HG03045 (cell line): ENCODE measurements around the gene PCBP4.

Source experiments
- ATAC-seq: cut with Tn5 transposase; IDR thresholded peaks from one replicate; pipeline ENCODE4 v1.9.1; 2021; ENCODE audit warnings: mild to moderate bottlenecking, moderate library complexity; ENCODE audit not compliant: unreplicated experiment

The PCBP4 gene

DNA sequence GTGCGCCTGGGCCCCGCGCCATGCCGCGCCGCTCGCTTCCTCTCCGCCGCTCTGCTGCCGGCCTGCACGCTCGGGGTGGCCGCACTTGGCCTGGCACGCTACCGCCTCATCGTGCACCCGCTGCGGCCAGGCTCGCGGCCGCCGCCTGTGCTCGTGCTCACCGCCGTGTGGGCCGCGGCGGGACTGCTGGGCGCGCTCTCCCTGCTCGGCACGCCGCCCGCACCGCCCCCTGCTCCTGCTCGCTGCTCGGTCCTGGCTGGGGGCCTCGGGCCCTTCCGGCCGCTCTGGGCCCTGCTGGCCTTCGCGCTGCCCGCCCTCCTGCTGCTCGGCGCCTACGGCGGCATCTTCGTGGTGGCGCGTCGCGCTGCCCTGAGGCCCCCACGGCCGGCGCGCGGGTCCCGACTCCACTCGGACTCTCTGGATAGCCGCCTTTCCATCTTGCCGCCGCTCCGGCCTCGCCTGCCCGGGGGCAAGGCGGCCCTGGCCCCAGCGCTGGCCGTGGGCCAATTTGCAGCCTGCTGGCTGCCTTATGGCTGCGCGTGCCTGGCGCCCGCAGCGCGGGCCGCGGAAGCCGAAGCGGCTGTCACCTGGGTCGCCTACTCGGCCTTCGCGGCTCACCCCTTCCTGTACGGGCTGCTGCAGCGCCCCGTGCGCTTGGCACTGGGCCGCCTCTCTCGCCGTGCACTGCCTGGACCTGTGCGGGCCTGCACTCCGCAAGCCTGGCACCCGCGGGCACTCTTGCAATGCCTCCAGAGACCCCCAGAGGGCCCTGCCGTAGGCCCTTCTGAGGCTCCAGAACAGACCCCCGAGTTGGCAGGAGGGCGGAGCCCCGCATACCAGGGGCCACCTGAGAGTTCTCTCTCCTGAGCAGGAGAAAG is 11.1 kb downstream of the PCBP4 start:
- no peak for ATAC-seq

DNA sequence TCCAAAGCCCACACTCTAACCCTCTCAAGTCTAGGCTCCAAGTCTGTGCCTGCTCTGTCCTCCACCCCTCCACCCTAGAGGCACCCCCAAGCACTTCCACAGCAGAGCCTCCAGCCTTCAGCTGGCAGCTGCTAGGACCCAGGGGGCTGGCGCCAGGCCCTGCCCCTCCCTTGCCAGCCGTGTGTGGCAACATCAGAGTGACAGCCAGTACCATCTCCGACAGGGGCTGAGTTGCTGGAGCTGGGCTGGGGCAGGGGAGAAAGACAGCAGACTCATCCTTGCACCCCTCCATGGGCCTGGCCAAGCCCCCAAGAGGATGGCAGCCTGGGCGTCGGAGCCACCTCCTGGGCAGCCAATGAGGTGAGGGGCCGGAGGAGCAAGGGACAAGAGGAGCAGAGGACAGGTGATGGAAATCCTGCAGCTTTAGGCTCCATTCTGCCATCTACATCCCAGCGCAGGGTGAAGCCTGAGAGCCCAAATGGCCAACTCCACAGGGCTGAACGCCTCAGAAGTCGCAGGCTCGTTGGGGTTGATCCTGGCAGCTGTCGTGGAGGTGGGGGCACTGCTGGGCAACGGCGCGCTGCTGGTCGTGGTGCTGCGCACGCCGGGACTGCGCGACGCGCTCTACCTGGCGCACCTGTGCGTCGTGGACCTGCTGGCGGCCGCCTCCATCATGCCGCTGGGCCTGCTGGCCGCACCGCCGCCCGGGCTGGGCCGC is 11.9 kb downstream of the PCBP4 start, which contains the start of gene GPR62:
TSS of gene GPR62 (plus strand) at position 207 of the 718 bp plus-strand sequence. CDS start at position 479, 272 bp downstream.
- no peak for ATAC-seq

DNA sequence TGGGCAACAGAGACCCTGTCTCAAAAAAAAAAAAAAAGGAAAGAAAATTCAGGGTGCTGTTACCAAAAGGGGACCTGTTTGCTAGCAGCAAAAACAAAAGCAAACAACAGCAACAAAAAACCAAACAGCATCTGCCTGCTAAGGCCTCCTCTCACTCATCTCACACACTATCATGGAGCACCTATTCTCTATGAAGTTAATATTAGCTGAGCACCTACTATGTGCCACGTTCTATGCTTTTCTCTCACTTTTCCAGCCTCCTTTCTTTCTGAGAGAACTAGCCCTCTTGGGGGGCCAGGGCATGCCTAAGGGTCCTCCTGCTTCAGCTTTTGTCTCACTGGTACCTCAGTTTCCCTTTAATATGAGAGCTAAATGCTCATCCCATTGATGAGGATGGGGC is 12.5 kb downstream of the PCBP4 start:
- no peak for ATAC-seq

DNA sequence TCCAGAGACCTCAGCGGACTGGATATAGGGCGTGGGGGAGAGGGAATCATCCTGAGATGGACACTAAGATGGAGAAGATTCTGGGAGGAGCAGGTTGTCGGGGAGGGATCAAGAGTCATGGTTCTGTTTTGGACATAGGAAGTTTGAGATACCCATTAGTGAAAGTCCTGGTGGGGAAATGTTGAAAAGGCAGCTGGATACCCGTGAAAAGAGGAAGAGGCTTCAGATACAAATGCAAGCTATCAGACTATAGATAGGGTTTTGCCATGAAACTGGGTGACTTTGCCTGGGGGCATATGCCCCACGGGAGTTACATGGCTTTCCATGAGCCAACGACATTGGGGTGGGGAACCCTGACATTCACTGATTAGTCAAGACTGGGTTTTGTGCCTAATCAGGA is 13.1 kb downstream of the PCBP4 start:
- ATAC-seq: no peak

GRCh38 chr3:51953445-51953844 is 13.8 kb downstream of the PCBP4 start:
- no peak for ATAC-seq

- no peak for ATAC-seq
Observed at GRCh38 chr3:51950899-51951298, 16.4 kb downstream of the PCBP4 start.

DNA sequence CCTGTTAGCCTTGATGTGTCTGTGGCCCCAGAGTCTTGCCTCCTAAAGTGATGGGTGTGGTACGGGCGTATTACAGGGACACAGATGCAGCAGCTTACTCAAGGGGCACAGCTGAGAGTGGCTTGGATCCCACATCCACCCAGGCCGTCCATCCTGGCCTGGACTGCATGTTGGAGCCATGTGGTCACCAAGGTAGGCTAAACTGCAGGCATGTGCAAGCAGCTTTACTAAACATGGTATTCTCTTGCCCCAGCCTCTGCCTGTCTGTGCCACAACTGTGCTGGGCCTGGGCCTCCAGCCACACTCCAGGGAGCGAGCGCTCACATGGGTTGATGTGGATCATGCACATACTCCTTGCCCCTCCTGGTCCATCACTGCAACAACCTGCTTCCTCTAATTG is 18.1 kb downstream of the PCBP4 start:
- ATAC-seq: no peak

DNA sequence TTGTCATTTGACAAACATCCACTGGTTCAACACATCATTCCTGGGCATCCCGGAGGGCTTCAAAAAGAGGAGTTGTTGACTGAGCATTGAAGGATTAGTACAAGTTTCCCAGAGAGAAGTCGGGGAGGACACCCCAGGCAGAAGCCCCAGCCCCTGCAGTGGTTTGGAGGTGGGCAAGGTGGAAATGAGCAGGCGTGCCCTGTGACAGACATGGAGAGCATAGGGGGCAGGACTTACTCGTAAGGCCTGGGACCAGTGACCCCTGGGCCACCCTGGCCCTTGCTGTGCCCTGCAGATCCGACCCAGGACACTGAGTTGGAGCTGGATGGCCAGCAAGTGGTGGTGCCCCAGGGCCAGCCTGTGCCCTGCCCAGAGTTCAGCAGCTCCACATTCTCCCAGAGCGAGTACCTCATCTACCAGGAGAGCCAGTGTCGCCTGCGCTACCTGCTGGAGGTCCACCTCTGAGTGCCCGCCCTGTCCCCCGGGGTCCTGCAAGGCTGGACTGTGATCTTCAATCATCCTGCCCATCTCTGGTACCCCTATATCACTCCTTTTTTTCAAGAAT is 19.2 kb downstream of the PCBP4 start:
- ATAC-seq: no peak

GRCh38 chr3:51947215-51947900 is 19.9 kb downstream of the PCBP4 start:
- ATAC-seq: no peak

- no peak for ATAC-seq
Observed at GRCh38 chr3:51946796-51947195, 20.5 kb downstream of the PCBP4 start.

- no peak for ATAC-seq
Observed at GRCh38 chr3:51945926-51946705, 21.1 kb downstream of the PCBP4 start.

- no peak for ATAC-seq
Observed at GRCh38 chr3:51945031-51945840, 22.0 kb downstream of the PCBP4 start.

- ATAC-seq: no peak
Observed at GRCh38 chr3:51944451-51945021, 22.7 kb downstream of the PCBP4 start.

DNA sequence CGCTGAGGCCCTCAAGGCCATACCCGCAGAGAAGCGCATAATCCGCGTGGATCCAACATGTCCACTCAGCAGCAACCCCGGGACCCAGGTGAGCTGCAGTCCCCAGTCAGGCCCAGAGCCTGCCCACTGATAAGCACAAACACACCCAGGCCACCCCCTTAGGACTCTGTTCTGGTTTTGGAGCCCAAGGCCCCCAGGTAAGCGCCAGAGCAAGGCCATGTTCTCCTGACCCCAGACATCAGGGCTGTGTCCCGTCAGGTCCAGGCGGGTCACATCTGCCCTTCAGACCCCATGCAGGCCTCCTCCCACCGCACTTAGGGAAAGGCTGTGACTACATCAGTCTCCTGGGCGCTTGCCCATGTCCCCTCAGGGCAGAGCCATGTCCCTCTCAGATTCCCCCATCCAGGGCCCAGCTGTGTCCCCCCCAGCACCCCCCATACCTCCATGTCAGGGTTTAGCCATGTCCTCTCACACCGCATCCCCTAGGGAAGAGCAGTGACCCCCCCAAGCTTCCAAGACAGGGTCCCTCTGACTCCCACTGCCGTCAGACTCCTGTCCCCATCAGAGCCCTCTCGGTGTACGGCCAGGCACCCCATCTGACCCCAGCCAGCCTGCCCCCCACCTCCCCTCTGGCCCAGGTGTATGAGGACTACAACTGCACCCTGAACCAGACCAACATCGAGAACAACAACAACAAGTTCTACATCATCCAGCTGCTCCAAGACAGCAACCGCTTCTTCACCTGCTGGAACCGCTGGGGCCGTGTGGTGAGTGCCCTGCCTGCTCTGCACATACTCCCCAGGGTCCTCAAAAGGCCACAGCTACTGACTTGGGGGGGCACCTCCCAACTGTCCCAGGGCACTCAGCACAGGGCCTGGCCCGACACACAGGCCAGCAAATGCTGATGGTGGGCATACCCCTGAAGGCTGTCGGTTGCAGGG is 23.5 kb downstream of the PCBP4 start:
- ATAC-seq: no peak

- peak; percentile 26 for ATAC-seq
Observed at GRCh38 chr3:51942603-51943450, 24.4 kb downstream of the PCBP4 start.

DNA sequence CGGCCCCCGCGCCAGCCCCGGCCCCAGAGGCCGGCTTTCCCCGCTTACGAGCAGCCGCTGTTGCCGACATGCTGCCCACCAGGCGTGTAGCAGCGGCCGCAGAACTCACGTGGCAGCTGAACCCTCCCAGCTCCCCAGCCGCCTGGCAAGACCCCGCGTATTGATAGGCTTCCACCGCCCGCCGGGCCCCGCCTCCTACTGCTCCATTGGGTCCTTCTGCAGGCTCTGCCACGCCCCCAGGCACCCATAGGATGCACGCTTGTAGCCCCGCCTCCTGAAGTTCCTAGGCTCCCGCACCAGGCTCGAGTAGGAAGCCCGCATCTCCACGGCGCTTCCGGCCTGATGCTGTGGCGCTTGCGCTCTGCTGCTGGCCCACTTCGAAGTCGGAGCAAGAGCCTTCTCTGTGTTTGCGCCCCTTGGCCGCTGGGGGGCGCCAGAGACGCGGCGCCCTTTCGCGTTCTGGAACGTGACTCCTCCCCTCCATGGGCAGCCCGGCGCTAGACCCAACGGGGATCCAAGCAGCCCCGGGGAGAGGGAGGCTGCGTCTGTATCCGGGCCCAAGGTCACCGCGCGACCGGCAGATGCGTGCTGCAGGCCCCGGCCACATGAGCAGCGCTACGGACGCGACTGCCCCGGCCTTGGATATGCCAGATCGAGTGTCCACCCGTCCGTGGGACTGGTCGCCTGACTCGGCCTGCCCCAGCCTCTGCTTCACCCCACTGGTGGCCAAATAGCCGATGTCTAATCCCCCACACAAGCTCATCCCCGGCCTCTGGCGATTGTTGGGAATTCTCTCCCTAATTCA is 25.3 kb downstream of the PCBP4 start, which contains the start of the genes PARP3 and RRP9:
TSS of gene PARP3 (plus strand) at position 566 of the 805 bp plus-strand sequence. CDS start 993 bp downstream, outside the sequence.
TSS of gene RRP9 (minus strand) at position 107 of the 805 bp plus-strand sequence. CDS start at position 70, 37 bp downstream.
- peak; percentile 89 for ATAC-seq
